ENCODE data around the gene DTYMK. TPM values are rescaled to one million over a fixed set of nuclear protein-coding genes. Genes with fewer than 3 reads are reported as not detected.

The DTYMK gene
- total and polyA plus RNA-seq, 2 of the 8 experiments (the other 6 are each of a cell fraction or from before 2014, with no cell fraction given) = 58.3 to 69.9 TPM

GRCh38 chr2:241692448-241692847 lies 5.8 kb upstream of the DTYMK start:
- POLR2A ChIA-PET (ENCODE audit: partially characterized antibody) = interaction anchor here (0.7 to 20.2 kb wide), 3 partner anchors 7 to 23 kb away, joined by 3 to 265 read pairs (median 4); partner anchors contain the start of gene ING5
- Histone ChIP-seq H3K27ac (ENCODE audit: low read depth, low read length) (no peak overlapping the region), H3K14ac (ENCODE audit: insufficient read length) (no peak overlapping the region), H4K20me1 (replicated peaks in 1 of 2; ENCODE audit: control insufficient read depth in 1 of 2, insufficient read depth in 2 of 2, low read length in 2 of 2) (peaks cover 0 to 4% of the 10 kb centered on the region in 2 experiments), H3K36me3 (ENCODE audit: control insufficient read depth in 2 of 4, insufficient read depth in 4 of 4, low read length in 3 of 4) (peaks cover 6 to 24% (median 9%) of the 10 kb centered on the region in 4 experiments; a peak in 5 of 8 replicates), H3K4ac (replicated peaks; ENCODE audit: insufficient read length, low read depth, low read length) (no peak overlapping the region), H3K18ac (ENCODE audit: extremely low read depth, low read length) (no peak overlapping the region), H2AK5ac (ENCODE audit: low read depth, low read length) (no peak overlapping the region), H2BK15ac (ENCODE audit: low read length) (no peak overlapping the region), H3K4me1 (replicated peaks in 1 of 4; ENCODE audit: control insufficient read depth in 3 of 4, insufficient read depth in 4 of 4, low read length in 3 of 4) (peaks cover 0 to 5% (median 0%) of the 10 kb centered on the region in 4 experiments; a peak in 1 of 7 replicates), H3K56ac (replicated peaks; ENCODE audit: insufficient read length, low read depth, low read length) (no peak overlapping the region), H2AFZ (ENCODE audit: low read length) (no peak overlapping the region), H3K9ac (replicated peaks in 1 of 4; ENCODE audit: extremely low read depth in 1 of 4, low read depth in 3 of 4, low read length in 3 of 4) (no peak overlapping the region), H3K23me2 (ENCODE audit: low read depth, low read length) (peaks cover 4% of the 10 kb centered on the region; the same call in 1 of the 2 replicates), H3K79me2 (ENCODE audit: control insufficient read depth in 1 of 2, insufficient read depth in 2 of 2, low read length in 2 of 2) (peaks cover 0 to 8% of the 10 kb centered on the region in 2 experiments; a peak in 2 of 4 replicates), H2BK5ac (ENCODE audit: low read depth, low read length) (no peak overlapping the region), H4K8ac (ENCODE audit: extremely low read depth, insufficient read depth, low read length) (no peak overlapping the region), H4K5ac (ENCODE audit: insufficient read length, low read depth, low read length) (no peak overlapping the region), H3K79me1 (ENCODE audit: low read depth, low read length) (peaks cover 3% of the 10 kb centered on the region; the same call in 1 of the 2 replicates), H2BK20ac (ENCODE audit: low read length) (no peak overlapping the region), H3K9me3 (ENCODE audit: insufficient read depth in 2 of 2, low read depth in 1 of 2, low read length in 1 of 2) (no peaks in the 10 kb centered on the region), H2BK12ac (ENCODE audit: low read depth, low read length) (no peak overlapping the region), H2BK120ac (replicated peaks; ENCODE audit: low read depth, low read length) (no peak overlapping the region), H4K91ac (replicated peaks; ENCODE audit: insufficient read length, low read length) (no peak overlapping the region), H3K27me3 (replicated peaks in 1 of 4; ENCODE audit: control insufficient read depth in 3 of 4, extremely low read depth in 1 of 4, insufficient read depth in 3 of 4, low read length in 3 of 4) (no peaks in the 10 kb centered on the region), H3K23ac (ENCODE audit: insufficient read length) (no peak overlapping the region), H3K4me2 (ENCODE audit: insufficient read depth in 1 of 2, low read depth in 2 of 2, low read length in 2 of 2) (no peak overlapping the region), H3K4me3 (ENCODE audit: extremely low read depth in 1 of 4, insufficient read depth in 2 of 4, low read depth in 3 of 4, low read length in 4 of 4) (no peak overlapping the region)
- CTCF ChIA-PET (ENCODE audit: partially characterized antibody) = interaction anchor here (0.9 kb wide), 1 partner anchor 44 kb away, joined by 3 read pairs; no protein-coding TSS in a partner anchor
- 91% methylated on average over 4 of the region's 6 CpGs; no CpG with 5 or more reads in 1 of the 2 experiments for WGBS, 2 experiments (ENCODE audit: extremely low coverage in 1 of 2, insufficient coverage in 1 of 2, insufficient read length in 1 of 2, insufficient replicate concordance in 2 of 2, low coverage in 1 of 2, low lambda C conversion rate in 2 of 2, missing lambda C conversion rate in 1 of 2)
- DNase-seq (ENCODE audit: low read depth in 1 of 2, low spot score in 2 of 2) (no peak), FAIRE-seq (no peak)
- TF ChIP-seq BRCA1 (IDR thresholded peaks at IDR 0.05; ENCODE audit: low read depth, low read length) (no peak), CHD2 (IDR thresholded peaks at IDR 0.05; ENCODE audit: low read length) (no peak), TAF7 (optimal IDR thresholded peaks at IDR 0.05; ENCODE audit: borderline replicate concordance, low read depth, low read length) (no peak), RFX5 (IDR thresholded peaks at IDR 0.05; ENCODE audit: borderline replicate concordance, low read depth, low read length) (no peak), KDM4A (IDR thresholded peaks at IDR 0.05; ENCODE audit: low read depth, low read length, severe bottlenecking) (no peak), ATF3 (IDR thresholded peaks at IDR 0.05; ENCODE audit: insufficient read depth, low read depth, low read length) (no peak), EGR1 (IDR thresholded peaks at IDR 0.05; ENCODE audit: borderline replicate concordance, low read depth, low read length) (no peak), JUN (IDR thresholded peaks at IDR 0.05; ENCODE audit: low read depth, low read length) (no peak), BACH1 (IDR thresholded peaks at IDR 0.05; ENCODE audit: low read length) (no peak), GABPA (IDR thresholded peaks at IDR 0.05; ENCODE audit: borderline replicate concordance, insufficient read depth, low read length) (no peak), SAP30 (IDR thresholded peaks at IDR 0.05; ENCODE audit: insufficient read depth, insufficient replicate concordance, low read length) (no peak), CTBP2 (IDR thresholded peaks at IDR 0.05; ENCODE audit: borderline replicate concordance, insufficient read depth, insufficient read length, low read length) (no peak), TAF1 (IDR thresholded peaks at IDR 0.05; ENCODE audit: low read depth, low read length) (no peak), SP4 (IDR thresholded peaks at IDR 0.05; ENCODE audit: low read length) (no peak)
